OCI-LY3 (cell line): ENCODE measurements around the gene MED26.

Experiments used
- EZH2phosphoT487 ChIP-seq: fragments of 200-600 bp; shearing (Covaris generic); IDR thresholded peaks from 2 replicates; pipeline ENCODE4 v1.6.1; 2018; ENCODE audit warnings: antibody characterized with exemption, mixed run types, low read depth
- TF ChIP-seq, protein P1 (sequence below): fragments of 200-600, 300-600 bp; sonication (generic); IDR thresholded peaks from 2 replicates; pipeline ENCODE4 v1.5.1; 2014; ENCODE audit warnings: antibody characterized with exemption, low read length, low read depth

DNA sequence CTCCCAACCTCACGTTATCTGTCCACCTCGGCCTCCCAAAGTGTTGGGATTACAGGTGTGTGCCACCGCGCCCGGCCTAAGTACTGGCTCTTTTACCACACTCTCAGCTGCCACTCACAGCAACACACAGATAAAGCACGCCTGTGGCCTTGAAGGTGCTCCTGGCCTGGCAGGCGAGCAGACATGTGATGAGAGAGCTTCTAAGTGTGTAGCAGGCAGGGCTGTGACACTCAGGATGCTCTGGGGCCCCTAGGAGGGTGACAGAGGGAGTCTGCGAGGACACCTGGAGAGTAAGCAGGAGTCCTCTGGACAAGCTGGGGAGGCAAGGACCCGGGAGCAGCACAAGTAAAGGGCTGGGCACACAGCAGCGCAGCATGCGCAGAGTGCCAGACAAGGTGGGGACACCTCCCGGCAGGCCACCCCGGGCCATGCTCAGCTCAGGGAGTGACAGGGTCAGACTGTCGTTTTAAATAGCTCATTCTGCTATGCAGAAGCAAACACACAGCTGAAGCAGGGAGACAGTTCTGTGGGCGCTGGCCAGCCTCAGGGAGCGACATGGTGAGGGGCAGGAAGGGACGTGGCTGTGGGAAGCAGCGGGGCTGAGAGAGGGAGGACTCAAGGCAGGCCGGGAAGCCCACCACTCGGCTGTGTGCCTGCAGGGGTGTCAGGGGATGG is 26.5 kb downstream of the MED26 start:
- TF ChIP-seq, protein P1, sequence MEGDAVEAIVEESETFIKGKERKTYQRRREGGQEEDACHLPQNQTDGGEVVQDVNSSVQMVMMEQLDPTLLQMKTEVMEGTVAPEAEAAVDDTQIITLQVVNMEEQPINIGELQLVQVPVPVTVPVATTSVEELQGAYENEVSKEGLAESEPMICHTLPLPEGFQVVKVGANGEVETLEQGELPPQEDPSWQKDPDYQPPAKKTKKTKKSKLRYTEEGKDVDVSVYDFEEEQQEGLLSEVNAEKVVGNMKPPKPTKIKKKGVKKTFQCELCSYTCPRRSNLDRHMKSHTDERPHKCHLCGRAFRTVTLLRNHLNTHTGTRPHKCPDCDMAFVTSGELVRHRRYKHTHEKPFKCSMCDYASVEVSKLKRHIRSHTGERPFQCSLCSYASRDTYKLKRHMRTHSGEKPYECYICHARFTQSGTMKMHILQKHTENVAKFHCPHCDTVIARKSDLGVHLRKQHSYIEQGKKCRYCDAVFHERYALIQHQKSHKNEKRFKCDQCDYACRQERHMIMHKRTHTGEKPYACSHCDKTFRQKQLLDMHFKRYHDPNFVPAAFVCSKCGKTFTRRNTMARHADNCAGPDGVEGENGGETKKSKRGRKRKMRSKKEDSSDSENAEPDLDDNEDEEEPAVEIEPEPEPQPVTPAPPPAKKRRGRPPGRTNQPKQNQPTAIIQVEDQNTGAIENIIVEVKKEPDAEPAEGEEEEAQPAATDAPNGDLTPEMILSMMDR: no peak
- no peak for TF ChIP-seq EZH2phosphoT487
